HEK293T (cell line): Measurements from ENCODE around the gene MPV17L2.

Experiments
- ARNT ChIP-seq: fragments of 450-650 bp; IDR thresholded peaks from 2 replicates; pipeline ENCODE4 v1.6.1; 2017; ENCODE audit warnings: mild to moderate bottlenecking
- FOXM1 ChIP-seq: fragments of 450-650 bp; IDR thresholded peaks from 2 replicates; pipeline ENCODE4 v1.6.1; 2017; ENCODE audit warnings: mild to moderate bottlenecking, borderline replicate concordance
- SP1 ChIP-seq: fragments of 450-650 bp; IDR thresholded peaks from 2 replicates; pipeline ENCODE4 v1.6.1; 2017

DNA sequence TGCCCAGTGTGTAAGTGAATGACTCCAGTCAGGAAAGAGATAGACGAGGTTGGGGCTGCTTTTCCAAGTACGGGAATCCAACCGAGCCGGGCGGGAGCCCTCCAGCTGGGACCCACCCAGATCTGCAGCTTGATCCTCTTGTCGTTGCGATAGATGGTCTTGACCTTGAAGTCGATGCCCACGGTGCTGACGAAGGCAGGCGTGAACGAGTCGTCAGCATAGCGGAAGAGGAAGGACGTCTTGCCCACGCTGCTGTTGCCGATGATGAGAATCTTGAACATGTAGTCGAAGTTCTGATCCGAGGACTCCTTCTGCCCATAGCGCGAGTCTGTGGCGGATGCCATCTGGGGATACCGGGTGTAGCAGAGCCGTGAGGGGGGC lies 9.4 kb downstream of the MPV17L2 start:
- TF ChIP-seq FOXM1 (no peak), SP1 (no peak), ARNT (no peak)
